NT2/D1 (cell line): ENCODE measurements around the gene TAOK1.

Experiments
- SUZ12 ChIP-seq: IDR thresholded peaks from 2 replicates; pipeline ENCODE4 v1.6.1; 2011; ENCODE audit not compliant: insufficient read length, insufficient read depth; ENCODE audit errors: extremely low read depth
- YY1 ChIP-seq: IDR thresholded peaks from 2 replicates; pipeline ENCODE4 v1.6.1; 2011; ENCODE audit not compliant: insufficient read length, insufficient read depth
- ZNF274 ChIP-seq: IDR thresholded peaks from 2 replicates; pipeline ENCODE4 v1.6.1; 2011; ENCODE audit warnings: mild to moderate bottlenecking, low read depth, low read length

DNA sequence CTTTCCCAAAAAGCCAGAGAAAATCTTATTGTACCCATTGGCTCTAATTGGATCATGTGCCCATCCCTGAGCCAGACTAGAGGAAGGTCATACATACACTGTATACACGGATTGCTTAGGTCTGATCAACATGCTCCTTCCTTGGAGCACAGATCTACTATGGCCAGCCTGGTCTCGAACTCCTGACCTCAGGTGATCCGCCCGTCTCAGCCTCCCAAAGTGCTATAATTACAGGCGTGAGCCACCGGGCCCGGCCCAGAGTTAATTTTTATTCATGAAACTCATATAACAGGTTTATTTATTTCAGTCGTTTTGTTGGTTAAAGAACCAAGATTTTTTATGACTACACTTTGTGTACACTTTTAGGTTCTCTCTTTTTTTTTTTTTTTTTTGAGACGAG is 1.2 kb upstream of the TAOK1 start:
- TF ChIP-seq ZNF274 (no peak), YY1 (no peak), SUZ12 (no peak)
